Adrenal gland (tissue), 12 donors: ENCODE results near the gene ANTKMT. TPM values are rescaled to one million over a fixed set of nuclear protein-coding genes. Genes with fewer than 3 reads are reported as not detected.

Experiments
- DNase-seq, 7 donors: peaks; one replicate each; pipeline ENCODE4 v3.0.0-alpha.2; 2019 to 2020
- H3K27ac ChIP-seq, 5 donors: fragments of 200-600 bp; sonication (generic) in 4 of 5; 1 replicate in 3 of 5; 2 replicates in 2 of 5; pipeline versions ENCODE4 v1.5.1 to v1.8.0; 2016 to 2020; ENCODE audit warnings: mild to moderate bottlenecking in 1 of 5
- H3K27me3 ChIP-seq: fragments of 200-600 bp; 2 replicates; pipeline ENCODE4 v1.8.0; 2021
- H3K36me3 ChIP-seq, 2 donors: fragments of 200-600 bp; replicated peaks in 1 of 2; 1 replicate in 1 of 2; 2 replicates in 1 of 2; pipeline versions ENCODE4 v1.5.1 to v1.8.0; 2018 to 2022
- H3K4me1 ChIP-seq, 2 donors: fragments of 200-600 bp; replicated peaks in 1 of 2; 1 replicate in 1 of 2; 2 replicates in 1 of 2; pipeline versions ENCODE4 v1.5.1 to v1.8.0; 2018 to 2021
- H3K4me3 ChIP-seq, 4 donors: fragments of 200-600 bp; sonication (generic) in 3 of 4; one replicate each; pipeline ENCODE4 v1.5.1; 2016 to 2018
- H3K9me3 ChIP-seq, 3 donors: fragments of 200-600 bp; sonication (generic) in 1 of 3; replicated peaks in 1 of 3; 1 replicate in 2 of 3; 2 replicates in 1 of 3; pipeline versions ENCODE4 v1.5.1 to v1.8.0; 2016 to 2021
- POLR2A ChIP-seq, 2 donors: fragments of 450-650 bp; IDR thresholded peaks; one replicate each; pipeline ENCODE4 v1.6.1; 2017; ENCODE audit warnings: antibody characterized with exemption in 2 of 2, mild to moderate bottlenecking in 2 of 2, moderate library complexity in 1 of 2
- WGBS, 4 donors: extraction: QIAGEN DNeasy Blood & Tissue Kit in 2 of 4; methylation state at CpG; one replicate each; pipeline versions ENCODE4 v1.1.5 to v1.1.7; 2013 to 2017; 5-methylcytosine and 5-hydroxymethylcytosine counted together
- intact Hi-C, 2 donors: fragments of 100-400 bp; cut with DNase I; formaldehyde crosslinking; loops; one replicate each; pipeline versions ENCODE4 v1.14.1 to v1.15.0; 2022 to 2023
- polyA plus RNA-seq, 3 donors: library from polyadenylated mRNA; stranded (reverse); fragments of 200-250 nt in 2 of 3; fragments of 350-450 nt in 1 of 3; fragmentation: Illumina TruSeq in 1 of 3; extraction: RNeasy Lipid Tissue Mini Kit (QIAGEN cat#74804) in 1 of 3; gene quantifications; one replicate each; pipeline ENCODE4 v1.2.3, GENCODE V29; 2013 to 2014
- total RNA-seq, 9 donors: library from RNA; depleted of rRNA in 4 of 9; stranded (reverse); fragments of >200 nt in 4 of 9; fragments of 120-200 nt in 1 of 9; fragmentation: NEBNext Ultra II Directional in 1 of 9; extraction: Animal tissue kit (Norgen Biotek cat#: 25700) in 1 of 9; gene quantifications; one replicate each; pipeline versions ENCODE4 v1.1.0 to v1.2.4, GENCODE V29; 2013 to 2023
- TF ChIP-seq, protein P1 (sequence below), 6 experiments: fragments of 450-650 bp in 4 of 6; fragments of 200-600 bp in 2 of 6; sonication (generic) in 1 of 6; IDR thresholded peaks; 1 replicate in 5 of 6; 2 replicates in 1 of 6; pipeline versions ENCODE4 v1.5.1 to v1.8.0; 2016 to 2021; ENCODE audit warnings: antibody characterized with exemption in 6 of 6, mild to moderate bottlenecking in 2 of 6, moderate library complexity in 1 of 6
- donor health status: healthy with polysubstance abuse.
- donor health status: Bipolar disorder and iron deficiency.
- donor health status: DM: yes; HTN: yes; CAD: no.
- donor health status: DM: no; HTN: no; CAD: no.
- donor health status: DM: no; HTN: no; CAD: no.
- donor health status: DM: yes; HTN: yes; CAD: no.

The ANTKMT gene
- total and polyA plus RNA-seq, 12 donors: 0.48 to 127 (median 64.1) TPM

GRCh38 chr16:728131-728889, 7.4 kb downstream of the ANTKMT start:
- H3K9me3 ChIP-seq: no peaks in the 10 kb centered on the region
- peak in 6 of 7 donors; percentile 49 to 84 (median 64) for DNase-seq
- no peaks in the 10 kb centered on the region for H3K27me3 ChIP-seq
- H3K36me3 ChIP-seq: peaks cover 0 to 16% of the 10 kb centered on the region in 2 donors
- peak overlapping the region in 2 of 5 donors; percentile 22 to 65 for H3K27ac ChIP-seq
- TF ChIP-seq POLR2A (IDR thresholded peaks at IDR 0.05): no peak
- TF ChIP-seq, protein P1, sequence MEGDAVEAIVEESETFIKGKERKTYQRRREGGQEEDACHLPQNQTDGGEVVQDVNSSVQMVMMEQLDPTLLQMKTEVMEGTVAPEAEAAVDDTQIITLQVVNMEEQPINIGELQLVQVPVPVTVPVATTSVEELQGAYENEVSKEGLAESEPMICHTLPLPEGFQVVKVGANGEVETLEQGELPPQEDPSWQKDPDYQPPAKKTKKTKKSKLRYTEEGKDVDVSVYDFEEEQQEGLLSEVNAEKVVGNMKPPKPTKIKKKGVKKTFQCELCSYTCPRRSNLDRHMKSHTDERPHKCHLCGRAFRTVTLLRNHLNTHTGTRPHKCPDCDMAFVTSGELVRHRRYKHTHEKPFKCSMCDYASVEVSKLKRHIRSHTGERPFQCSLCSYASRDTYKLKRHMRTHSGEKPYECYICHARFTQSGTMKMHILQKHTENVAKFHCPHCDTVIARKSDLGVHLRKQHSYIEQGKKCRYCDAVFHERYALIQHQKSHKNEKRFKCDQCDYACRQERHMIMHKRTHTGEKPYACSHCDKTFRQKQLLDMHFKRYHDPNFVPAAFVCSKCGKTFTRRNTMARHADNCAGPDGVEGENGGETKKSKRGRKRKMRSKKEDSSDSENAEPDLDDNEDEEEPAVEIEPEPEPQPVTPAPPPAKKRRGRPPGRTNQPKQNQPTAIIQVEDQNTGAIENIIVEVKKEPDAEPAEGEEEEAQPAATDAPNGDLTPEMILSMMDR (IDR thresholded peaks at IDR 0.05): no peak
- H3K4me1 ChIP-seq: peaks cover 16 to 19% of the 10 kb centered on the region in 2 donors
- intact Hi-C loops: no loop called here
- WGBS, 4 donors: 1 to 2% (median 1%) methylated on average over 17 to 80 of the region's 80 CpGs; no CpG with 5 or more reads in 1 of the 4 donors
- peak overlapping the region in 1 of 4 donors; percentile 64 for H3K4me3 ChIP-seq

DNA sequence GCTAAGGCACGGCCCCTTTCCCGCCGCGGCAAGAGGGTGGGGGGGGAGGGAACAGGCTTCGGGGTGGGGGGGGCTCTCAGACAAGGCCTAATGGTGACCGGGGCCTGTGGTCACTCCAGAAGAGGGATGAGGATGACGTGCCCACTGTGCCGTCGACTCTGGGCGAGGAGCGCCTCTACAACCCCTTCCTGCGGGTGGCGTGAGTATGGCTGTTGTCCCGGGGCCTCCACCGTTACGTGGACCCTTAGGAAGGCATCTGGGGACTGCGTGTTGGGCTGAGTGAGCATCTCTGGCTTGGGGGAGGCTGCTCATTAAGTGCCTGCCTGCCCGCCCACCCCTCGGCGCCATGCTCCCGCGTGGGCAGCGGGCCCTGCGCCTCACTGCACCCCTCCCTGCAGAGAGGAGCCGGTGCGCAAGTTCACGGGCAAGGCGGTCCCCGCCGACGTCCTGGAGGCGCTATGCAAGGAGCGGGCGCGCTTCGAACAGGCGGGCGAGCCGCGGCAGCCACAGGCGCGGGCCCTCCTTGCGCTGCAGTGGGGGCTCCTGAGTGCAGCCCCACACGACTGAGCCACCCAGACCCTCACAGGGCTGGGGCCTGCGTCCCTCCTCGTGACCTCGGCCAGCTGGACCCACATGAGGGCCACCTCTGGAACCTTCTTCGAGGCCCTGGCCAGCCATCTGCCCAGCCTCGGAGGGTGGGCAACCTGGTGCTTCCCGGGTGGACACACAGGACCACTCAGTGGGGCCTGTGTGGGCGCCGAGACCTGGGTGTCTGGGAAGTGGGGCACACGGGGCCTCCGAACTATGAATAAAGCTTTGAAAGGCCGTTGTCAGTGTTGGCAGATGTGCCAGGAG, 8.2 kb downstream of the ANTKMT start:
- no peak for TF ChIP-seq POLR2A (IDR thresholded peaks at IDR 0.05)
- TF ChIP-seq, protein P1 (IDR thresholded peaks at IDR 0.05): no peak
- H3K4me3 ChIP-seq: no peak overlapping the region
- no peaks in the 10 kb centered on the region for H3K9me3 ChIP-seq
- no peaks in the 10 kb centered on the region for H3K27me3 ChIP-seq
- intact Hi-C loops: no loop called here
- peaks cover 16 to 19% of the 10 kb centered on the region in 2 donors for H3K4me1 ChIP-seq
- H3K36me3 ChIP-seq: peaks cover 0 to 24% of the 10 kb centered on the region in 2 donors
- H3K27ac ChIP-seq: no peak overlapping the region
- peak in 3 of 7 donors; percentile 9 to 63 (median 23) for DNase-seq
- WGBS, 4 donors: 51 to 88% (median 59%) methylated on average over 26 to 55 of the region's 55 CpGs

- Histone ChIP-seq H3K27me3 (no peaks in the 10 kb centered on the region), H3K4me3 (no peak overlapping the region), H3K9me3 (no peaks in the 10 kb centered on the region), H3K36me3 (peaks cover 0 to 33% of the 10 kb centered on the region in 2 donors), H3K4me1 (peaks cover 16 to 19% of the 10 kb centered on the region in 2 donors), H3K27ac (no peak overlapping the region)
- intact Hi-C loops: no loop called here
- 86 to 92% (median 88%) methylated on average over 11 to 37 of the region's 37 CpGs for WGBS, 4 donors
- TF ChIP-seq, protein P1 (IDR thresholded peaks at IDR 0.05): no peak
- no peak for TF ChIP-seq POLR2A (IDR thresholded peaks at IDR 0.05)
- peak in 2 of 7 donors; percentile 10 to 23 for DNase-seq
Measured at GRCh38 chr16:729768-730665, 9.1 kb downstream of the ANTKMT start.
